HUES64 (cell line): Measurements from ENCODE around the gene IRF9.

ENCODE experiments used
- H3K27ac ChIP-seq: 2 replicates; pipeline ENCODE4 v1.7.0; 2013; ENCODE audit warnings: low read depth, low read length, inconsistent platforms
- H3K27me3 ChIP-seq: 2 replicates; pipeline ENCODE4 v1.6.1; 2013; ENCODE audit warnings: mild to moderate bottlenecking, low read length; ENCODE audit not compliant: insufficient read depth
- H3K36me3 ChIP-seq: 2 replicates; pipeline ENCODE4 v1.6.1; 2013; ENCODE audit warnings: mild to moderate bottlenecking, low read length; ENCODE audit not compliant: insufficient read depth
- H3K4me1 ChIP-seq: 2 replicates; pipeline ENCODE4 v1.6.1; 2013; ENCODE audit warnings: mild to moderate bottlenecking, low read length, moderate library complexity; ENCODE audit not compliant: insufficient read depth
- H3K4me3 ChIP-seq: 2 replicates; pipeline ENCODE4 v1.5.1; 2013; ENCODE audit warnings: mild to moderate bottlenecking, low read length, moderate library complexity
- H3K9ac ChIP-seq: 2 replicates; pipeline ENCODE4 v1.6.1; 2013; ENCODE audit warnings: mild to moderate bottlenecking, low read depth, low read length
- H3K9me3 ChIP-seq: 2 replicates; pipeline ENCODE4 v1.6.1; 2013; ENCODE audit warnings: low read depth, low read length; ENCODE audit not compliant: insufficient read depth
- WGBS: fragments of 150-250, 120-280 bp; methylation state at CpG from one replicate; pipeline ENCODE4 v1.1.7; 2013; ENCODE audit warnings: missing lambda C conversion rate; 5-methylcytosine and 5-hydroxymethylcytosine counted together

The IRF9 gene

GRCh38 chr14:24143511-24143910 lies 17.6 kb upstream of the IRF9 start:
- peaks cover 34% of the 10 kb centered on the region for H3K36me3 ChIP-seq
- no peak overlapping the region for H3K27ac ChIP-seq
- WGBS, result 94% methylated on average over 2 of the region's 2 CpGs
- H3K9me3 ChIP-seq, result no peaks in the 10 kb centered on the region
- no peak overlapping the region for H3K4me3 ChIP-seq
- no peak overlapping the region for H3K9ac ChIP-seq
- peaks cover 9% of the 10 kb centered on the region; the same call in 1 of the 2 replicates for H3K4me1 ChIP-seq
- H3K27me3 ChIP-seq, result no peaks in the 10 kb centered on the region

GRCh38 chr14:24144451-24144850 lies 16.6 kb upstream of the IRF9 start:
- no peaks in the 10 kb centered on the region for H3K27me3 ChIP-seq
- H3K27ac ChIP-seq, result no peak overlapping the region
- 100% methylated on average over 1 of the region's 1 CpG for WGBS
- H3K4me3 ChIP-seq, result no peak overlapping the region
- H3K36me3 ChIP-seq, result peaks cover 33% of the 10 kb centered on the region
- H3K4me1 ChIP-seq, result peaks cover 10% of the 10 kb centered on the region; the same call in 1 of the 2 replicates
- H3K9me3 ChIP-seq, result no peaks in the 10 kb centered on the region
- H3K9ac ChIP-seq, result no peak overlapping the region

GRCh38 chr14:24145219-24145618 lies 15.8 kb upstream of the IRF9 start:
- no peaks in the 10 kb centered on the region for H3K9me3 ChIP-seq
- H3K4me1 ChIP-seq, result peaks cover 10% of the 10 kb centered on the region; the same call in 1 of the 2 replicates
- no peak overlapping the region for H3K9ac ChIP-seq
- H3K27ac ChIP-seq, result no peak overlapping the region
- H3K36me3 ChIP-seq, result peaks cover 36% of the 10 kb centered on the region
- H3K27me3 ChIP-seq, result no peaks in the 10 kb centered on the region
- 91% methylated on average over 2 of the region's 2 CpGs for WGBS
- 0 out of 2 replicates have a peak overlapping the region, but pooled peaks have one; percentile 92 for H3K4me3 ChIP-seq

- Histone ChIP-seq H3K4me1 (peaks cover 10% of the 10 kb centered on the region; the same call in 1 of the 2 replicates), H3K4me3 (peak overlapping the region; percentile 92), H3K36me3 (peaks cover 42% of the 10 kb centered on the region), H3K27ac (peak overlapping the region; percentile 50; the same call in 1 of the 2 replicates), H3K9ac (peak overlapping the region; percentile 83), H3K27me3 (no peaks in the 10 kb centered on the region), H3K9me3 (no peaks in the 10 kb centered on the region)
- WGBS, result 46% methylated on average over 7 of the region's 9 CpGs
These were observed 15.2 kb upstream of the IRF9 start for GRCh38 chr14:24145690-24146452.

GRCh38 chr14:24146453-24146977 lies 14.6 kb upstream of the IRF9 start, which contains the start of gene PSME2:
TSS of gene PSME2 (minus strand) at chr14:24146610. CDS start at chr14:24146581, 29 bp downstream.
- peak within 1 kb of the TSS; percentile 83 for H3K9ac ChIP-seq
- 1% methylated on average over 22 of the region's 25 CpGs for WGBS
- H3K27ac ChIP-seq, result peak within 1 kb of the TSS; percentile 54
- peaks cover 49% of the 10 kb centered on the region for H3K36me3 ChIP-seq
- H3K27me3 ChIP-seq, result no peaks in the 10 kb centered on the region
- peaks cover 10% of the 10 kb centered on the region; the same call in 1 of the 2 replicates for H3K4me1 ChIP-seq
- H3K9me3 ChIP-seq, result no peaks in the 10 kb centered on the region
- peak within 1 kb of the TSS; percentile 92 for H3K4me3 ChIP-seq

GRCh38 chr14:24146978-24147760 lies 13.9 kb upstream of the IRF9 start, which contains the start of gene RNF31:
TSS of gene RNF31 (plus strand) at chr14:24147498. CDS start at chr14:24147699, 201 bp downstream.
- H3K9ac ChIP-seq, result peak within 1 kb of the TSS; percentile 83
- no peaks in the 10 kb centered on the region for H3K9me3 ChIP-seq
- peaks cover 55% of the 10 kb centered on the region for H3K36me3 ChIP-seq
- H3K27ac ChIP-seq, result peak within 1 kb of the TSS; percentile 54
- under 1% methylated on average over 57 of the region's 57 CpGs for WGBS
- H3K27me3 ChIP-seq, result no peaks in the 10 kb centered on the region
- peaks cover 10% of the 10 kb centered on the region; the same call in 1 of the 2 replicates for H3K4me1 ChIP-seq
- peak within 1 kb of the TSS; percentile 92 for H3K4me3 ChIP-seq

- Histone ChIP-seq H3K4me3 (peak overlapping the region; percentile 91), H3K9me3 (no peaks in the 10 kb centered on the region), H3K4me1 (peaks cover 10% of the 10 kb centered on the region; the same call in 1 of the 2 replicates), H3K27ac (no peak overlapping the region), H3K36me3 (peaks cover 63% of the 10 kb centered on the region), H3K27me3 (no peaks in the 10 kb centered on the region), H3K9ac (peak overlapping the region; percentile 80)
- 10% methylated on average over 29 of the region's 29 CpGs for WGBS
These were observed 13.2 kb upstream of the IRF9 start for GRCh38 chr14:24147761-24148428.

- WGBS, result 95% methylated on average over 3 of the region's 3 CpGs
- Histone ChIP-seq H3K9me3 (no peaks in the 10 kb centered on the region), H3K36me3 (peaks cover 56% of the 10 kb centered on the region), H3K27me3 (no peaks in the 10 kb centered on the region), H3K4me3 (no peak overlapping the region), H3K27ac (no peak overlapping the region), H3K4me1 (peaks cover 10% of the 10 kb centered on the region; the same call in 1 of the 2 replicates), H3K9ac (no peak overlapping the region)
These were observed 11.6 kb upstream of the IRF9 start for GRCh38 chr14:24149302-24149969.

- Histone ChIP-seq H3K27ac (no peak overlapping the region), H3K9me3 (no peaks in the 10 kb centered on the region), H3K4me1 (peaks cover 10% of the 10 kb centered on the region; the same call in 1 of the 2 replicates), H3K9ac (no peak overlapping the region), H3K36me3 (peaks cover 56% of the 10 kb centered on the region), H3K27me3 (no peaks in the 10 kb centered on the region), H3K4me3 (no peak overlapping the region)
- WGBS, result 94% methylated on average over 9 of the region's 9 CpGs
These were observed 11.0 kb upstream of the IRF9 start for GRCh38 chr14:24150061-24150460.

GRCh38 chr14:24150567-24150966 lies 10.5 kb upstream of the IRF9 start:
- Histone ChIP-seq H3K4me1 (peaks cover 8% of the 10 kb centered on the region; the same call in 1 of the 2 replicates), H3K27me3 (no peaks in the 10 kb centered on the region), H3K9ac (no peak overlapping the region), H3K4me3 (no peak overlapping the region), H3K36me3 (peaks cover 61% of the 10 kb centered on the region), H3K27ac (no peak overlapping the region), H3K9me3 (no peaks in the 10 kb centered on the region)
- WGBS, result 96% methylated on average over 9 of the region's 9 CpGs
